Left lung (tissue), 14 donors: ENCODE data around the gene SMIM13. TPM values are rescaled to one million over a fixed set of nuclear protein-coding genes. Genes with fewer than 3 reads are reported as not detected.

Source experiments
- ATAC-seq: fragments of 200-7000 bp; cut with Tn5 transposase; one replicate; pipeline ENCODE4 v1.9.1; 2020; ENCODE audit warnings: moderate library complexity
- DNase-seq, 4 donors: peaks; one replicate each; pipeline ENCODE4 v3.0.0-alpha.2; 2013 to 2020
- H3K27ac ChIP-seq, 2 donors: fragments of 200-600 bp; sonication (generic) in 1 of 2; one replicate each; pipeline versions ENCODE4 v1.5.0 to v1.8.0; 2020 to 2021
- H3K27me3 ChIP-seq, 2 donors: fragments of 200-600 bp; sonication (generic) in 1 of 2; one replicate each; pipeline versions ENCODE4 v1.5.0 to v1.8.0; 2020 to 2021
- H3K36me3 ChIP-seq, 2 donors: fragments of 200-600 bp; sonication (generic) in 1 of 2; one replicate each; pipeline versions ENCODE4 v1.5.0 to v1.8.0; 2020 to 2021
- H3K4me1 ChIP-seq, 2 donors: fragments of 200-600 bp; one replicate each; pipeline ENCODE4 v1.8.0; 2021
- H3K4me3 ChIP-seq, 2 donors: fragments of 200-600 bp; sonication (generic) in 1 of 2; one replicate each; pipeline versions ENCODE4 v1.5.0 to v1.8.0; 2020 to 2021; ENCODE audit warnings: mild to moderate bottlenecking in 1 of 2
- H3K9me3 ChIP-seq, 2 donors: fragments of 200-600 bp; sonication (generic) in 1 of 2; one replicate each; pipeline versions ENCODE4 v1.5.0 to v1.8.0; 2020 to 2021
- CTCF ChIP-seq, 2 donors: fragments of 200-600 bp; sonication (generic) in 1 of 2; IDR thresholded peaks; one replicate each; pipeline versions ENCODE4 v1.5.0 to v1.8.0; 2021; ENCODE audit warnings: antibody characterized with exemption in 2 of 2
- intact Hi-C, 2 donors: fragments of 100-400 bp; cut with DNase I; formaldehyde crosslinking; loops; one replicate each; pipeline versions ENCODE4 v1.11.2 to v1.14.2; 2022
- long read RNA-seq, 12 donors: library from polyadenylated mRNA in 2 of 12; unstranded in 2 of 12; transcript quantifications; one replicate each; pipeline ENCODE4 v2.0.0 and lab custom pipeline, GENCODE V29; 2019 to 2026
- polyA plus RNA-seq, 6 donors: library from polyadenylated mRNA; unstranded; fragments of 120-200 nt; gene quantifications; one replicate each; pipeline ENCODE4 v1.2.1, GENCODE V29; 2013; ENCODE audit not compliant: insufficient read length in 6 of 6
- total RNA-seq, 2 donors: library from RNA; stranded (reverse); fragmentation: NEBNext Ultra II Directional; extraction: Animal tissue kit (Norgen Biotek cat#: 25700); gene quantifications; one replicate each; pipeline ENCODE4 v1.2.1, GENCODE V29; 2021
- donor health status: DM: no; HTN: yes; CAD: no.
- donor health status: DM: no; HTN: no; CAD: no.

Gene SMIM13
- total RNA-seq (10 to 100 TPM in 1 of 2 donors, 1 to 10 TPM in 1; 9.6 to 12.9 TPM), polyA plus RNA-seq (10 to 100 TPM; 15.6 to 18.1 (median 16.0) TPM)
- long read RNA-seq, donor 1, full-length matches to known transcripts = 7 of 7 reads
- long read RNA-seq, donor 1, partial matches to known transcripts = 0 of 7 reads
- long read RNA-seq, donor 1, other reads (novel, unspliced or antisense) = 0 of 7 reads
- long read RNA-seq, donor 2, full-length matches to known transcripts = 1 of 1 reads
- long read RNA-seq, donor 2, partial matches to known transcripts = 0 of 1 reads
- long read RNA-seq, donor 2, other reads (novel, unspliced or antisense) = 0 of 1 reads
- long read RNA-seq, donor 3, full-length matches to known transcripts = 5 of 5 reads
- long read RNA-seq, donor 3, partial matches to known transcripts = 0 of 5 reads
- long read RNA-seq, donor 3, other reads (novel, unspliced or antisense) = 0 of 5 reads
- long read RNA-seq, donor 4, partial matches to known transcripts = 0 of 1 reads
- long read RNA-seq, donor 4, other reads (novel, unspliced or antisense) = 1 of 1 reads
- long read RNA-seq, donor 5, full-length matches to known transcripts = 6 of 6 reads
- long read RNA-seq, donor 5, partial matches to known transcripts = 0 of 6 reads
- long read RNA-seq, donor 5, other reads (novel, unspliced or antisense) = 0 of 6 reads
- long read RNA-seq, donor 6, full-length matches to known transcripts = 3 of 3 reads
- long read RNA-seq, donor 6, partial matches to known transcripts = 0 of 3 reads
- long read RNA-seq, donor 6, other reads (novel, unspliced or antisense) = 0 of 3 reads
- long read RNA-seq, donor 7, full-length matches to known transcripts = 4 of 4 reads
- long read RNA-seq, donor 7, partial matches to known transcripts = 0 of 4 reads
- long read RNA-seq, donor 7, other reads (novel, unspliced or antisense) = 0 of 4 reads
- long read RNA-seq, donor 8, full-length matches to known transcripts = 4 of 4 reads
- long read RNA-seq, donor 8, partial matches to known transcripts = 0 of 4 reads
- long read RNA-seq, donor 8, other reads (novel, unspliced or antisense) = 0 of 4 reads
- long read RNA-seq, donor 9 = 0 reads
- long read RNA-seq, donor 10, full-length matches to known transcripts = 4 of 5 reads
- long read RNA-seq, donor 10, partial matches to known transcripts = 0 of 5 reads
- long read RNA-seq, donor 10, other reads (novel, unspliced or antisense) = 1 of 5 reads
- long read RNA-seq, donor 11, full-length matches to known transcripts = 27 of 27 reads
- long read RNA-seq, donor 11, partial matches to known transcripts = 0 of 27 reads
- long read RNA-seq, donor 11, other reads (novel, unspliced or antisense) = 0 of 27 reads
- long read RNA-seq, donor 12, full-length matches to known transcripts = 8 of 8 reads
- long read RNA-seq, donor 12, partial matches to known transcripts = 0 of 8 reads
- long read RNA-seq, donor 12, other reads (novel, unspliced or antisense) = 0 of 8 reads

DNA sequence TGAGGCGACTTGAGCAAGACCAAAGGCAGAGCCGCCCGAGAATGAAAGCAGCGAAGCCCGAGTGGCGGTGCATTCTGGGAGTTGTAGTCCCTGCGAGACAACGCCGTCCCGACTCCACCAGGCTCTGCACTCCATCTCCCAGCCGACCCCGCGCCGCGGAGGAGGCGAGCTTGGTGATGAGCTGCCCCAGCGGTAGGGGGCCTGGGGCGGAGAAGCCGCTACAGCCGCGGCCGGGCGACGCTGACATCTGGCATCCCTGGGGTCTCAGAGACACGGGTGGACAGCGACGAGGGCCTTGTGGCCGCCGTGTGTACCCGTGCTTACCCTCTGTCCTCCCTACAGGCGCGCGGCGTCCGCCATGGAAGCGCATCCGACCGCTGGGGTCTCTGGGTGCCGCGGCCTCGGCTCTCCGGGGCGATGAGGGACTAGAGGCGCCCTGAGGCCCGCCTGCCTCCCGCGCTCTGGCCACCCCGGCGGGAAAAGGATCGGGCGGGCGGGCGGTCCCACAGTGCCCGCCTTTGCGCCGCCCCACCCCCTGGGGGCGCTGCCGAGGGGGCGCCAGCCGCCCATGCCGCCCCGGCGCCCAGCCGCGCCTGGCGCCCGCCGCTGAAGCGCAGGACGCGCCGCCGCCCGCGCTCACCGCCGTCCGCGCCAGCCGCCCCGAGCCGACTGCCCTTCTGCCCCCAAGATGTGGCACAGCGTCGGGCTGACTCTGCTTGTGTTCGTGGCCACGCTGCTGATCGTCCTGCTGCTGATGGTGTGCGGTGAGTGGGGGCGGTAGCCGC, at the start of gene SMIM13:
TSS of gene SMIM13 (plus strand) at position 209 of the 785 bp plus-strand sequence. CDS start at position 689, 480 bp downstream.
- H3K27me3 ChIP-seq = no peaks in the 10 kb centered on the region

GRCh38 chr6:11043961-11044711, 49.5 kb upstream of the SMIM13 start, which contains the start of gene ELOVL2:
TSS of gene ELOVL2 (minus strand) at chr6:11044305. CDS start at chr6:11044230, 75 bp downstream.
- intact Hi-C loops = no loop called here
- H3K27me3 ChIP-seq = peaks cover 71 to 100% of the 10 kb centered on the region in 2 donors
- H3K36me3 ChIP-seq = no peaks in the 10 kb centered on the region
- DNase-seq (peak in 3 of 4 donors; percentile 42 to 81 (median 64)), ATAC-seq (peak; percentile 90)
- peaks cover 0 to 11% of the 10 kb centered on the region in 2 donors for H3K4me1 ChIP-seq
- peak within 1 kb of the TSS; percentile 31 to 43 for H3K4me3 ChIP-seq
- H3K27ac ChIP-seq = no peak within 1 kb of the TSS
- peak in 1 of 2 donors; percentile 31 for TF ChIP-seq CTCF (IDR thresholded peaks at IDR 0.05)
- no peaks in the 10 kb centered on the region for H3K9me3 ChIP-seq

More for the DNA sequence above, at the start of gene SMIM13:
- H3K36me3 ChIP-seq = no peaks in the 10 kb centered on the region
- peak within 1 kb of the TSS; percentile 97 for H3K27ac ChIP-seq
- peaks cover 13 to 27% of the 10 kb centered on the region in 2 donors for H3K4me1 ChIP-seq
- no peaks in the 10 kb centered on the region for H3K9me3 ChIP-seq
- intact Hi-C loops = no loop called here
- DNase-seq (peak; percentile 97 to 99 (median 98)), ATAC-seq (peak; percentile 98)
- H3K4me3 ChIP-seq = peak within 1 kb of the TSS; percentile 90 to 99
- peak; percentile 58 to 61 for TF ChIP-seq CTCF (IDR thresholded peaks at IDR 0.05)

DNA sequence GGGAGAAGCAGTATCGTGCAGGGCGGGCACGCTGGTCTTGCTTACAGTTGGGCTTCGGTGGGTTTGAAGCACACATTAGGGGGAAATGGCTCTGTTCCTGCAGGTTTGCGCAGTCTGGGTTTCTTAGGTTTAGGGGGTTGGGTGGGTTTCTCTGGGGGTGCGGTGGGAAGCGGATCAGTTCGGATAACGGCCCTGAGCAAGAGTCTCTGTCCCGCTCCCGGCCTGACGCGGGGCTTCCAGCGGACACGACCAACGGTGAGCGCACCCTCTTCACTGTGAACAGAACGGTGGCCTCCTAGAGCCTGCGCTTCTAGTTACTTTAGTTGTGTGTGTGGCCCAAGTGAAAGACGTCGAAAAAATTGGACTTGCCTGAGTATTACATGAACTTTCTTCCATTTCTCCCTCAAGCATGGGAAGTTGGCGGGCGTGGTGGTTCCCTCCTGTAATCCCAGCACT, 48.9 kb upstream of the SMIM13 start:
- no peak overlapping the region for H3K27ac ChIP-seq
- no peak for ATAC-seq
- intact Hi-C loops = no loop called here
- no peak for TF ChIP-seq CTCF (IDR thresholded peaks at IDR 0.05)
- peaks cover 68 to 100% of the 10 kb centered on the region in 2 donors for H3K27me3 ChIP-seq
- H3K4me3 ChIP-seq = peak overlapping the region in 1 of 2 donors; percentile 43
- H3K36me3 ChIP-seq = no peaks in the 10 kb centered on the region
- H3K4me1 ChIP-seq = peaks cover 0 to 11% of the 10 kb centered on the region in 2 donors
- no peaks in the 10 kb centered on the region for H3K9me3 ChIP-seq
- DNase-seq = no peak
